Muscle of leg (tissue), 11 donors: Measurements from ENCODE around the gene MAD1L1. TPM values are rescaled to one million over a fixed set of nuclear protein-coding genes. Genes with fewer than 3 reads are reported as not detected.

Experiments
- DNase-seq: peaks from one replicate; pipeline ENCODE4 v3.0.0; 2013
- H3K27ac ChIP-seq: one replicate; pipeline ENCODE4 v1.5.1; 2013; ENCODE audit warnings: mild to moderate bottlenecking, low read length, control low read depth
- H3K27me3 ChIP-seq: one replicate; pipeline ENCODE4 v1.6.1; 2013; ENCODE audit warnings: low read length; ENCODE audit not compliant: control insufficient read depth, insufficient read depth
- H3K36me3 ChIP-seq: one replicate; pipeline ENCODE4 v1.6.1; 2013; ENCODE audit warnings: low read length; ENCODE audit not compliant: control insufficient read depth, insufficient read depth
- H3K4me1 ChIP-seq: one replicate; pipeline ENCODE4 v1.6.1; 2013; ENCODE audit warnings: low read length; ENCODE audit not compliant: control insufficient read depth, insufficient read depth
- H3K4me3 ChIP-seq: one replicate; pipeline ENCODE4 v1.5.1; 2013; ENCODE audit warnings: low read length, control low read depth
- H3K9me3 ChIP-seq: replicated peaks from 2 replicates; pipeline ENCODE4 v1.6.1; 2013; ENCODE audit warnings: low read depth, low read length; ENCODE audit not compliant: control insufficient read depth
- WGBS: methylation state at CpG from one replicate; pipeline ENCODE4 v1.1.5; 2013; ENCODE audit warnings: missing lambda C conversion rate; ENCODE audit not compliant: insufficient coverage; 5-methylcytosine and 5-hydroxymethylcytosine counted together
- polyA plus RNA-seq, 8 donors: library from polyadenylated mRNA; unstranded; fragments of 120-200 nt; gene quantifications; one replicate each; pipeline versions ENCODE4 v1.2.1 to v1.2.3, GENCODE V29; 2013; ENCODE audit warnings: inconsistent platforms in 1 of 8, low replicate concordance in 1 of 8; ENCODE audit not compliant: insufficient read length in 8 of 8, insufficient read depth in 1 of 8
- total RNA-seq: library from RNA; stranded (reverse); fragments of 120-200 nt; gene quantifications from one replicate; pipeline ENCODE4 v1.2.4, GENCODE V29; 2013

MAD1L1 gene
- total and polyA plus RNA-seq, 9 donors: 19.1 to 38.7 (median 21.8) TPM

DNA sequence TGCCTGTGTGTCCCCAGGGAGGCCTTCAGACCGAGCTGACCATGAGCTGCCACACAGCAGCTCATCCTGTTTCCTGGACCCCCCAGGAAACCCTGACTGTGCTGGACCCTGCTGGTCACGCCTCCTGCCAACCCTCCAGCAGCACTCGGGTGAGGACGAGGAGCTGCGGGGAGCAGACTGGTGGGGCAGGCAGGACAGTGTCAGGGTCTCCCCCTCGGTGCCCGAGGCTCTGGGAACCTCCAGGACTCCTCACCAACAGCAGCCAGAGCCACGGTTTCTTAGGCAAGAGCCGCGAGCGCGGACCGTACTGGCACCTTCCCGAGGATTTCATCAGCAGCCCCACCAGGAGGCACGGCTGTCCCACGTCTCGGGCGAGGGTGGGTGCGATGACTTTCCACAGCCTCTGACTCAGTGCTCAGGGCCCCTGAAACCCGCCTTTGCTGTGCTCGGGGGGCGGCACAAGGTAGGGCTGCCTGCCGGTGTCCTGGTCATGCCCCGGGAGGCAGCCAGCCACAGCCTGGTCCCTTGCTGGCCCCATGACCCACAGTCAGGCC, 375.8 kb downstream of the MAD1L1 start:
- H3K36me3 ChIP-seq: no peaks in the 10 kb centered on the region
- no peak overlapping the region for H3K4me3 ChIP-seq
- H3K4me1 ChIP-seq: peaks cover 27% of the 10 kb centered on the region
- no peak overlapping the region for H3K27ac ChIP-seq
- H3K27me3 ChIP-seq: no peaks in the 10 kb centered on the region
- no peaks in the 10 kb centered on the region for H3K9me3 ChIP-seq
- WGBS: 86% methylated on average over 23 of the region's 24 CpGs
- no peak for DNase-seq

DNA sequence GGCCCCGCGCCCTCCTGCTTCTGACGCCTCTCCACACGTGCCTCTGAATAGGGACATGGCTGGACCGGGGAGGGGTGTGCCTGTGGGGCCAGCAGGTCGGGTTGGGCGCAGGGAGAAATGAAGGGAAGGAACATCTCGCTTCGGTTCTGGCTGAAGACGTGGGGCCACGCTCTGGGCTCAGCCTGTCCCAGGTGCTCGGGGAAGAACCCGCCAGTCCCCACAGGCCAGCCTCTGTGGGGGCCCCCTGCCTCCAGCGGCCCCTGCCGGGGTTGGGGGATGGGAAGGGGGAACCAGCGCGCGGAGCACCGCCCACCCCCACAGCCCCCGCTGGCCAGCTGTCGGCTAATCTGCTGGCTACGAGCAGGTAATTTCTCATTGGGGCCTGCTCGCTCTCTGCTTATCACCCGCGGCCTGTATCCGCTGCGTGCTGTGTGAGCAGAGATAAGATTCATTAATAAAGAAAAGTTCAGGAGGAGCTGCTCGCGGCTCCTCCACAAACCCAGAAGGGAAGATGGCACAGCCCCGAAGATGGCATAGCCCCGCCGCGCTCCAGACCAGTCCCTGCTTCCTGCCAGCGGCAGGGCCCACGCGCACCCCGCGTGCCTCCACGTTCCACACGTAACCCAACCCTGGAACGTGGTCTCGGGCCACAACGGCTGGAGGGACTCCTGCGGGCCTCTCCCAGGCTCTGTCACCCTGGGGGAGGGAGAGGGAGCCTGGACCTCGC, 376.4 kb downstream of the MAD1L1 start:
- no peak overlapping the region for H3K27ac ChIP-seq
- no peaks in the 10 kb centered on the region for H3K27me3 ChIP-seq
- H3K4me3 ChIP-seq: no peak overlapping the region
- WGBS: 67% methylated on average over 33 of the region's 45 CpGs
- DNase-seq: no peak
- no peaks in the 10 kb centered on the region for H3K36me3 ChIP-seq
- peaks cover 32% of the 10 kb centered on the region for H3K4me1 ChIP-seq
- no peaks in the 10 kb centered on the region for H3K9me3 ChIP-seq

DNA sequence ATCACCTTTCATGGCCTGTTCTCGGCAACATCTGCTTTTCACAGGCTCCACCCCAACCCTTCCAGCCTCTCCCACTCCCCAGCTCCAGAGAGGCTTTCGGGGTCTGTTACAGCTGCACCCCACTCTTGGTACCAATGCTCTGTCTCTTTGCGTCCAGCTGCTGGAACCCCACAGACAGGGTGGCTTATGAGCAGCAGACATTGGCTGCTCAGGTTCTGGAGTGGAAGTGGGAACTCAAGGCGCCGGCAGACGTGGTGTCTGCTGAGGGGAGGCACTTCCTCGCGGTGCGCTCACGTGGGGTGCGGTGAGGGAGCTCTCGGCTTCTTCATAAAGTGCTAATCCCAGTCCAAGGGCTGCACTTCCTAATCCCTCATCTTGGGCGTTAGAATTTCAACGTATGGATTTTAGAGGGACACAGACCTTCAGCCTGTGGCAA, 377.0 kb downstream of the MAD1L1 start:
- no peak overlapping the region for H3K4me3 ChIP-seq
- WGBS: 85% methylated on average over 6 of the region's 14 CpGs
- H3K27me3 ChIP-seq: no peaks in the 10 kb centered on the region
- no peak overlapping the region for H3K27ac ChIP-seq
- no peaks in the 10 kb centered on the region for H3K9me3 ChIP-seq
- peaks cover 36% of the 10 kb centered on the region for H3K4me1 ChIP-seq
- DNase-seq: no peak
- H3K36me3 ChIP-seq: no peaks in the 10 kb centered on the region

DNA sequence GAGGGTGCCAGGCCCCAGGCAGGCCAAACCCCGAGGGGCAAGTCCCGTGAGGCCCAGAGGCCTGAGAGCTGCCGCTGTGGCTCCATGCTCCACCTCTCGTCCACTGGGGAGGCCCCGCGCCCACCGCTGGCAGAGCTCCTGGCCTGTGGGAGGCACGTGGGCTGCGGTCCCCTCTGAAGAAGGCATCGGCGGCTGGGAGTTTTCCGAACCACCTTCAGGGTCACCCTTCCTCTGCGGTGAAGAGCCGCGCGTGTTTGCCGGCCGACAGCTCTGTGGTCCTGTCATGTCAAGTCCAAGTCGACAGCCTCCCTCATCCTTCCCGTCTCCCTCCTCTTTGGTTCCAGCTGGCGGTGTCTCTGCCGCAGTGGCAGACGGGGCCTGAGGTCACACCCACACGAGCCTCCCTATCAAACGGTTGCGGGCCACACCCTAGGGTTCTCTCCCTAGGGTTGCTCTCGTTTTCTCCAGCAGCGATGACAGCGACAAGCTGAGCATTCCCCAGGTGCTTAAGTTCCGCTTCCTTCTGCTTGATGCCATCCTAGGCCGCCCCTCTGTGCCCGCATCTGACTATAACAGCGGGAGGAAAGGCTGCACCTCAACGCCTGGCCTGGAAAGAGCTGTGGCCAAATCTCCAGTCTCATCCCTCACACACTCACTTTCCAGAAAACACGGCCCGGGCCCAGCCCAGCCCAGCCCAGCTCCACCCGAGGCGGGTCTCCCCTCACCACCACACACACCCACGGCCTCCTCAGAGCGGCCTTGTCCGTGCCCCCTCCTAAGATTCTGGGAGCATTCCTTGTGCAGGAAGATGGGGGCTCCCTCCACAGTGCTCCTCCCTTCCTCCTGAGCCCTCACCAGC, 377.6 kb downstream of the MAD1L1 start:
- Histone ChIP-seq H3K9me3 (no peaks in the 10 kb centered on the region), H3K4me1 (peaks cover 38% of the 10 kb centered on the region), H3K27me3 (no peaks in the 10 kb centered on the region), H3K36me3 (no peaks in the 10 kb centered on the region), H3K4me3 (no peak overlapping the region), H3K27ac (no peak overlapping the region)
- 83% methylated on average over 40 of the region's 41 CpGs for whole genome bisulfite sequencing
- no peak for DNase-seq

DNA sequence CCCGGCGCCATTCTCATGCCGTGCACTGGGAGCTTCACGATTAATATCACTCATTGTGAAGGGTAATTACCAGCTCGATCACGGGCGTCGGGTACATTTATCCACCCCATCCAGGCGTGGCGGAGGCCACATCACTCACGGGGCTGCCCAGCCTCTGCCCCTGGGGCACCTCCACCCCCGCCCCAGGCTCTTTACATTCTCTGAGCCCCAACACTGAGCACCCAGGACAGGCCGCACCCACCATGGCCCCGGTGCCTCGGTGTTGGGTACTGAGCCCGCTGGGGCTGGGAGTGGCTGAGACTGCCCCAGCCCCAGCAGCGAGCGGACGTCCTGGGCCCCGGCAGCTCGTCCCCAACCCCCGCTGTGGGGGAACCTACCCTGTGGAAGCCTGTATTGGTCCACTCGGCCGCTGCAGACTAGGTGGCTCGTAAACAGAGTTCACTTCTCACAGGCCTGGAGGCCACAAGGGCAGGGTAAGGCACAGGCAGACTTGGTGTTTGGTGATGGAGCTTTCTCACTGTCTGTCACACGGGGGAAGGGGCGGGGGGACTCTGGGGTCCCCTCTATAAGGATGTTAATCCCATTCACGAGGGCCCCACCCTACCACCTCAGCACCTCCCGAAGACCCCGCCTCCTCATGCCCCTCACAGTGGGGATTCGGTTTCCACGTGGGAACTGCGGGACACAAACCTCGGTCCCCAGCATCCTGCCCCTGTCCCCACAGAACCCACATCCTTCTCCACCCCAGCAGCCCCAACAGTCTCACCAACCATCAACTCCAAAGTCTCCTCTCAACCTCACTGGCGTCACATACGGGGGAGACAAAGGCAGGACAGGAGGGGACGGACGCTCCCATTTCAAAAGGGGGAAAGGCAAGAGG, 378.5 kb downstream of the MAD1L1 start:
- DNase-seq: no peak
- Histone ChIP-seq H3K4me1 (peaks cover 38% of the 10 kb centered on the region), H3K27ac (peak overlapping the region; percentile 42), H3K27me3 (no peaks in the 10 kb centered on the region), H3K9me3 (no peaks in the 10 kb centered on the region), H3K4me3 (no peak overlapping the region), H3K36me3 (no peaks in the 10 kb centered on the region)
- WGBS: 73% methylated on average over 31 of the region's 38 CpGs

DNA sequence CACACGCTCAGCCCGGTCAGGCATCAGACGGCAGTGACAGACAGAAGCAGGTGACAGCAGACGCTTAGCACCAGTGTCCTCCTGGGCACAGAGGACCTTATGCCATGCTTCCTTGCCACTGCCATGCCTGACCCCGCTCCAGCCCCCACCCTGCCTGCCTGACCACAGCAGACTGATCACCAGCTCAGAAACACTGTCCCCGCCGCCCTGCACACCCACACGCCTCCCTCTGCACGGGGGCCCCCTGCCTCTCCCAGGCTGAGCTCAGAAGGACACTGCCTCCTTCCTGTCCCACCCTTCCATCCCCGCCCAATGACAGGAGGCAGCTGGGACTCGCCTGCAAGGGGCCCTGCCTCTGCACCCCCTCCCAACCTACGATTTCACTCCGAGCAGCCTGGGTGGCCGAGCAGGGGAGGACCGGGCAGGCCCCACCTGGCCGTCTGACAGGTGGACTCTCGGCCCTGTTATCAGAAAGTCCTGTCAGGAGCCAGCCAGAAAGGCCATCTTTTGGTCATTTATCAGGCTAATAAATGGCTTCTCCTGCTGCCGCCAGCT, 379.2 kb downstream of the MAD1L1 start:
- Histone ChIP-seq H3K4me3 (no peak overlapping the region), H3K36me3 (no peaks in the 10 kb centered on the region), H3K27ac (peak overlapping the region; percentile 59), H3K9me3 (no peaks in the 10 kb centered on the region), H3K27me3 (no peaks in the 10 kb centered on the region), H3K4me1 (peaks cover 38% of the 10 kb centered on the region)
- WGBS: 48% methylated on average over 14 of the region's 18 CpGs
- peak; percentile 81 for DNase-seq

DNA sequence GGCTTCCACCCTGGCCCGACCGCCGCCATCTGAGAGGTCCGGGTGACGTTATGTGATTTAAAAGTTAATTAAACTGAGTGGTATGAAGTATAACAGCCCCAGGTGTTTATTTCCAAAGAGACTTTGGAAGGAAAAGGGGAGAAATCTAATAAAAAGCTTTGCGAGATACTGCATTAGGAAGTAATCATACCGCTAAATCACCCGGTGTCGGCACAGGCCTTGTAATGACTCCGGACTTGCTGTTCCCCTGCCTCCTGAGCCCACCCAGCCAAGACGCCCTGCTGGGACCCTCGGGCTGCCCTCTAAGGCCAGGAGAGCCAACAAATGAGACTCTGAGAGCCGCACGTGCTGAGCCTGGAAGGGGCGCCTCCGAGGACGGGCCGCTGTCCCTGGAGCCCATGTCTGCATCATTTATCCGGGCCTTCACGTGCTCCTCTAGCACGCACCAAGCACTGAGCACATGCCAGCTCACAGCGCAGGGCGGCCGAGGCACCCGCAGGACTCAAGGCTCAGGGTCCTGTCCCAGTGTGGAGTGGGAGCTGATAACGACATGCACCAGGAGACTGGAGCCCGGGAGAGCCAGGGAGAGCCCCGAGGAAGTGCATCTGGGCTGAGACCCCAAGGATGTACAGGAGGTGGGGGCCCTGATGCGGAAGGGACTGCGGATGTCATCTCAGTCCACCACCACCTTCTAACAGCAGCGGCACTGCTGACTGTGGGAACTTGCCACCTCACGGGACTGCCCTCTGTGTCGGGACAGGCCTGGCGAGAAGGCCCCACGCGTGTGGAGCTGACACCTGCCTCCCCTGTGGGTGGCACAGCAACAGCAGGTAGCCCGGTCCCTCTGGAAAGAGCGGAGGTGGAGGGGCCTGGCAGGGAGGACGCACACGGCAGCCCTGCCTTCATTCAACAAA, 380.0 kb downstream of the MAD1L1 start:
- no peak for DNase-seq
- 75% methylated on average over 40 of the region's 40 CpGs for WGBS

DNA sequence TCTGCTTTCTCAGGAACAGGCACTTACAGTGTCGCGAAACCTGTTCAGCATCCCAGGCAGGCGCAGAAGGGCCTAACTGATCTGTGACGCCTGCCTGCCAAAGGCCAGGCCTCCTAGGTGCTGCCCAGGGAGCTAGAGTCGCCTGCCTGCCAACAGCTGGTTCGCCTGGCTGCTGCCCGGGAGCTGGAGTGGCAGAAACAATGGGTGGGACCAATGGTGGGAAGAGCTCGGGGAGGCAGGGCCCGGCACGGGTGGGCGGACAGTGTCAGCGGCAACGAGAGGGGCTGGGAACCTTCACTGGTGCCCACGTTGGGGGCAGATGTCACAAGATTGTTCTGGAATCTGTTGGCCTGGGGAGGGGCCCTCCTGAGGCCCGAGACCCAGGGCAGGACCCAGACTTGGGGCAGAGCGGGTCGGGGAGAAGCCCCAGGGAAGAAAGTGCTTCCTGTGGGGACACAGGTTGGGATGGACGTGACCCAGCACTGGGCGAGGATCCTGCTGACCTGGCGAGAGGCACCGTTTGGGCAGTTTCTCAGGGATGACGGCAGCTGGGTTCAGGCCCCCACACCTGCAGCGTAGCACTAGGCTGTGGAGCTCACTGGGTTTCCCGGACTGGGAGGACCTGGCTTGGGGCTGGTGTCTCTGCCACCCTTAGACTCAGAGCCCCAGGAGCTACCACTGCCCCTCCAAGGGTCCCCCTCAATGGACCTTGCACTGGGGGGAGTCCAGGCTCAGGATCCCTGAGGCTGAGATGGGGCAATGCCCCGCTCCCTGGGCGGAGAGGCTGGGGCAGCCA, 380.8 kb downstream of the MAD1L1 start:
- H3K4me1 ChIP-seq: peaks cover 36% of the 10 kb centered on the region
- H3K4me3 ChIP-seq: no peak overlapping the region
- no peaks in the 10 kb centered on the region for H3K9me3 ChIP-seq
- no peak overlapping the region for H3K27ac ChIP-seq
- no peaks in the 10 kb centered on the region for H3K27me3 ChIP-seq
- WGBS: 76% methylated on average over 25 of the region's 26 CpGs
- H3K36me3 ChIP-seq: no peaks in the 10 kb centered on the region
- DNase-seq: peak; percentile 61

More for the DNA sequence above, 380.0 kb downstream of the MAD1L1 start:
- peak overlapping the region; percentile 59 for H3K27ac ChIP-seq
- H3K4me3 ChIP-seq: no peak overlapping the region
- peaks cover 38% of the 10 kb centered on the region for H3K4me1 ChIP-seq
- H3K36me3 ChIP-seq: no peaks in the 10 kb centered on the region
- no peaks in the 10 kb centered on the region for H3K9me3 ChIP-seq
- no peaks in the 10 kb centered on the region for H3K27me3 ChIP-seq
